GM18867 (cell line): Measurements from ENCODE around the gene VAV2.
A peak's percentile ranks its signal among the peaks of the same experiment; 100 is the strongest.

Source experiments
- ATAC-seq: cut with Tn5 transposase; IDR thresholded peaks from one replicate; pipeline ENCODE4 v1.9.1; 2021; ENCODE audit warnings: mild to moderate bottlenecking, moderate library complexity; ENCODE audit not compliant: unreplicated experiment

VAV2 gene

GRCh38 chr9:133956520-133957076 is 35.5 kb downstream of the VAV2 start:
- no peak for ATAC-seq

GRCh38 chr9:133955821-133956411 is 36.2 kb downstream of the VAV2 start:
- ATAC-seq: no peak

- no peak for ATAC-seq
These were observed 37.1 kb downstream of the VAV2 start for GRCh38 chr9:133954862-133955529.

- peak; percentile 41 for ATAC-seq
These were observed 38.0 kb downstream of the VAV2 start for GRCh38 chr9:133953976-133954709.

- ATAC-seq: no peak
These were observed 38.5 kb downstream of the VAV2 start for GRCh38 chr9:133953621-133953975.

- no peak for ATAC-seq
These were observed 39.2 kb downstream of the VAV2 start for GRCh38 chr9:133952598-133953550.

- ATAC-seq: no peak
These were observed 40.9 kb downstream of the VAV2 start for GRCh38 chr9:133951265-133951664.

- ATAC-seq: no peak
These were observed 41.5 kb downstream of the VAV2 start for GRCh38 chr9:133950629-133951111.

GRCh38 chr9:133950192-133950591 is 41.9 kb downstream of the VAV2 start:
- ATAC-seq: no peak

- ATAC-seq: no peak
These were observed 42.5 kb downstream of the VAV2 start for GRCh38 chr9:133949486-133950061.

- no peak for ATAC-seq
These were observed 43.3 kb downstream of the VAV2 start for GRCh38 chr9:133948561-133949485.

- ATAC-seq: no peak
These were observed 44.0 kb downstream of the VAV2 start for GRCh38 chr9:133948131-133948530.

GRCh38 chr9:133946840-133947486 is 45.2 kb downstream of the VAV2 start:
- peak; percentile 8 for ATAC-seq

- ATAC-seq: peak; percentile 57
These were observed 46.0 kb downstream of the VAV2 start for GRCh38 chr9:133945977-133946753.

GRCh38 chr9:133945314-133945975 is 46.7 kb downstream of the VAV2 start:
- peak; percentile 42 for ATAC-seq

GRCh38 chr9:133944746-133945135 is 47.4 kb downstream of the VAV2 start:
- no peak for ATAC-seq
